Raji (cell line): ENCODE data around the gene MYO1E.

ENCODE experiments used
- POLR2A ChIP-seq: IDR thresholded peaks from 2 replicates; pipeline ENCODE4 v1.6.1; 2011; ENCODE audit warnings: low read depth, low read length, control low read depth; ENCODE audit not compliant: insufficient read depth

The MYO1E gene

DNA sequence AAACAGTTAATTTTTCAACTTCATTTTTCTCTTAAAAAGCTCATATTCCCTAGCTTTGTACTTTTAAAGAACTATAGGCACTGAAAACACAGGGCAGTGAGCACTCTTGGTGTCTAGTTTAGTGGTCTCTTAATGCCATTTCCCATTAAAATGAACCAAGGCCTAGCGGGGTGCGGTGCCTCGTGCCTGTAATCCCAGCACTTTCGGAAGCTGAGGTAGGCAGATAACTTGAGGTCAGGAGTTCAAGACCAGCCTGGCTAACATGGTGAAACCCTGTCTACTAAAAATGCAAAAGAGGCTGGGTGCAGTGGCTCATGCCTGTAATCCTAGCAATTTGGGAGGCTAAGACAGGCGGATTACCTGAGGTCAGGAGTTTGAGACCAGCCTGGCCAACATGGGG, 120.5 kb downstream of the MYO1E start:
- no peak for TF ChIP-seq POLR2A

DNA sequence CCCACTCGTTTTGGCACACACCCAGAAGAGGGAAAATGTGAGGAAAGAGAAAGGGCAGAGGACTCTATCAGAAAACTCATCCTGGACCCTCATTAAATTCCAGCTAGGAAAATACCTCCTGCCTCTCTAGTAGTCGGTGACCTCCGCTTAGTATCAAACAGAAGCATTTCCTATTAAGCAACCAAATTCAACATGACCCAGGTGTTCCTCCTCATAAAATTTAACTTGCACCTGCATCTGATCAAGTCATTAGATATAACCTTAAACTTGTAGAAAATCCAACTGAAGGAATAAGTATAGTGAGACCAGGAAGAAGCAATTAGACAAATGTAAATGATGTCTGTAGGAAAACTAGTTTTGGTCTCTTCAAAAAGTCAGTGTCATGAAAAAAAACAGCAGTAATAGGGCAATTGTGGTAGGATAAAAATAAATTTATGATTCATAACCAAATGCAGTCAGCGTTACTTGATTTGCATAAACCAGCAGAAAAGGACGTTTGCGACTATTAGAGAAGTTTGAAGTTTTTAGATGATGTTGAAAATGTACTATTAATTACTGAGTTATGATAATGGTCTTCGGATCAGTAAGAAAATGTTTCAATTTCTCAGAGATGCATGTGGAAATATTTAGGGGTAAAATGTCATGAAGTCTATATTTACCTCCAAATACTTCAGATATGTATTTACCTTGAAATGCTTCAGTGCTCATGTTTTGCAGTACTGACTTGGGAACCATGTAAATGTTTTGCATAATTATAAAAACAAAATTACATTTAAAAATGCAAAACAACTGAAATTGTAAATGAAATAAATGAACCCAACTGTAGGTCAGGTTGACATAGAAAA, 121.4 kb downstream of the MYO1E start:
- no peak for TF ChIP-seq POLR2A

DNA sequence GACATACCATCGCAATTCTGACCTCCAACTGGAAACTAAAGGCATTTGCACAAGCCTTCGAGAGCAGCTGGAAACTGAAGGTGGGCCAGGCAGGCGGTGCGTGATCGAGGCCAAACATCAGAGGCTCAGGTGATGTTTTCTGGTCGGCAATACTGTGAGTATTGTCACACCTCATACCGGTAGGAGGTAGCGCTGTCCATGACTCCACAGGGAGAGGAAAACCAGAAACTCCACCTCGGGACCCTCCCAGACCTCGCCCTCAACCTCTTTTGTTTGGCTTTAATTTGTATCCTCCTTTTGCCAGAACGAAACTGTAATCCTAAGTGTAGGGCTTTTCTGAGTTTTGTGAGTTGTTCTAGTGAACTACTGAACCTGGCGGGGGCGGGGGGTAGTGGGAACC, 122.4 kb downstream of the MYO1E start:
- TF ChIP-seq POLR2A = no peak

- TF ChIP-seq POLR2A = no peak
Measured at GRCh38 chr15:59249816-59250215, 122.9 kb downstream of the MYO1E start.

- TF ChIP-seq POLR2A = no peak
Measured at GRCh38 chr15:59247364-59247763, 125.3 kb downstream of the MYO1E start.

- no peak for TF ChIP-seq POLR2A
Measured at GRCh38 chr15:59245559-59245958, 127.1 kb downstream of the MYO1E start.

DNA sequence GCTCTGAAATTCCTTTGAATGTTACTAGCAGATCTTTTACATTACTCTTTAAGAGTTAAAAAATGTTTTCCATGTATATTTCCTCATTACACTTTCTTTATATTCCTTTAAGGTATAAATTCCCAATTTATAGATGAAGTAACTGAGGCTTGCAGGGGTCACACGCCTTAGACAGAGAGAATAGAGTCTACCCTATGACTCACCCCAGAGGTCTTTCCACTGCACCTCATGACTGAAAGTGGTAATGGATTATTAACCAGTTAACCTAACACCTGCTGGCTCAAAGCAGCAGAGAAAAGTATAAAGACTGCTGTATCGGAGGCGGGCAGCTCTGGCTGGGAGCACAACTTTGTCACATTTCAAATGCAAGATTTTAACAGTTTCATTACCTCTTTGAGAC, 128.3 kb downstream of the MYO1E start:
- TF ChIP-seq POLR2A = no peak

DNA sequence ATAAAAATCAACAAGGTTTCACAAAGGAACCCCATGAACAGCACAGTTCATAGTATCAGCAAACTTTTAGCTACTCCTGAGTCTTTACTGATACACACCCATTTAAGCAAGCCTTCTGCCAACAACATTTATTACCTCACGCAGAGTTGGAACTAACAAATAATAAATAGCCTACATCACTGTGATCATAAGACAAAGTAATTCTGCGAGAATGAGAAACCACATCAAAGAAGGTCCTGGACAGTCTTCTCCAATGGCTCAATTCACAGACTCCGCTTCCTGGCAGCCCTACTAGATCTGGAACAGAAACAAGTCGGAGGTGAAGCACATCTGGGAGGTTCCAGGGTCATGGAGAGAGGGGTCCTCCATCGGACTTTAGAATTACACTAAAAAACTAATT, 129.0 kb downstream of the MYO1E start:
- no peak for TF ChIP-seq POLR2A

DNA sequence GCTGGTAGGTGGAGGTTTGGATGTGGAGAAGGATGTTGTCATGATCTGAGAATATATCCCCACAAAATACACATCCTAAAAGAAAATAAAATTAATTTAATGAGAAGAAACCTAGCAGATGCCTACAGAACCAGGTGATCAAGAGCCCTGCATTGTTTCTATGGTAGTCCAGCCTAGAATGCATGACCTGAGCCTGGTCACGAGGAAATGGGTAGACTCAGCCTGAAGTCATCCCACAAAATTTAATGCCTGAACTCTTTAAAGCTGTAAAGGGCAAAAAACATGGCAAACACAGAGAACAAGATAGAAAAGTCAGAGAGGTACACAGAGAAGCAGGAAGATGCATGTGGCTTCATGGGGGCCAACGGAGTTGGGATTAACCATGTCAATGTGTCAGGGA, 130.0 kb downstream of the MYO1E start:
- TF ChIP-seq POLR2A = no peak

DNA sequence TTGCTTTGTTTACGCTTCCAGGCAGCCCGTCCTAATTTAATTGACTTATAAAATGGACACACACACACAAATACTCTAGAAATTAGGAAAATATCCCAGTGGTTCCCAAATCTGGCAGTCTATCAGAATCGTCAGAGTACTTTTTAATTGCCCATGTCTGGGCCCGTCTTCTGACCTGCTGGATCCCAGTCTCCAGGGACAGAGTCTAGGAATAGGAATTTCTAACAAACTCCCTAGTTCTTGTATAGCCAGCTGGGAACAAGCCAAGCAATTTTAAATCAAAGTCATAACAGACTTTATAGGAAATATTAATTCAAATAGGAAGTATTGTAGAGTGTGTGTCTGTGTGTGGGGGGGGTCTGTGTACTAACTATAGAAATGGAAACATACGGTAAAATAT, 132.6 kb downstream of the MYO1E start:
- no peak for TF ChIP-seq POLR2A

DNA sequence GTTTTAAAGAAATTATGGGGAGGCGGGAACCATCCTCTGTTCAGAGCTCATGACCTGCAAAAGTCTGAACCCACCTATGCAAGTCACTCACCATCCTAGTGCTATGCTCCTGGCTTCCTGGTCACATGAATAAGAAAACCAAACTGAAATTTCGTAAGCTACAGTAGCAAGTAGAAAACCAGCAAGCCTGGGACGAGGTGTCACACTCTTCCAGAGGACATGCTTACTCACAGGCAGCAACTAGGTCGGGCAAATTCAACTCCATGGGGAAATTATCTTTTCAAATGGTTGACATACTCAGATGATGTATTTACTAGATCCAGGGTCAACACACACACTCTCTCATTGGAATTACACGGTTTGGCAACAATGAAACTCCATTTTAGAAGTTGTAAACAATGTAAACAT, 134.7 kb downstream of the MYO1E start:
- TF ChIP-seq POLR2A = no peak

- TF ChIP-seq POLR2A = no peak
Measured at GRCh38 chr15:59237119-59237855, 135.4 kb downstream of the MYO1E start.

GRCh38 chr15:59236394-59236793, 136.3 kb downstream of the MYO1E start:
- TF ChIP-seq POLR2A = no peak

GRCh38 chr15:59232476-59232875, 140.2 kb downstream of the MYO1E start:
- no peak for TF ChIP-seq POLR2A

- no peak for TF ChIP-seq POLR2A
Measured at GRCh38 chr15:59230531-59231055, 142.1 kb downstream of the MYO1E start.

- no peak for TF ChIP-seq POLR2A
Measured at GRCh38 chr15:59229453-59229852, 143.2 kb downstream of the MYO1E start.

DNA sequence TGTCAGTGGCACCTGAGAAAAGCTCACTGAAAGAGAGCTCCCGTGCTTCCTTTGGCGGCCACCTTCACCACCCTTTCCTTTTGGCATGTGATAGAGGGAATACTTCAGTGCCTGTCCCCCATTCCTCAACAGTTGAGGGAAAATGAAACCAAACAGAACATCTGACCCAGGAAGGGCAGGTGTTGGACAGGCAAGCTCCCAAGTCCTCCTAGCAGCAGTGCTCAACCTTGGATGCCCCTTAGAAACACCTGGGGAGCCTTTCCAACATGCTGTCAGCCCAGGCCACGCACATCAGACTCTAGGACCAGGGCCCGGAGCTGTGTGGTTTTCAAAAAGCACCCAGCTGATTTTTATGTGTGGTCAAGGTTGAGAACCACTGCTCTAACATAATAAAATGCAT, 143.7 kb downstream of the MYO1E start:
- TF ChIP-seq POLR2A = no peak

DNA sequence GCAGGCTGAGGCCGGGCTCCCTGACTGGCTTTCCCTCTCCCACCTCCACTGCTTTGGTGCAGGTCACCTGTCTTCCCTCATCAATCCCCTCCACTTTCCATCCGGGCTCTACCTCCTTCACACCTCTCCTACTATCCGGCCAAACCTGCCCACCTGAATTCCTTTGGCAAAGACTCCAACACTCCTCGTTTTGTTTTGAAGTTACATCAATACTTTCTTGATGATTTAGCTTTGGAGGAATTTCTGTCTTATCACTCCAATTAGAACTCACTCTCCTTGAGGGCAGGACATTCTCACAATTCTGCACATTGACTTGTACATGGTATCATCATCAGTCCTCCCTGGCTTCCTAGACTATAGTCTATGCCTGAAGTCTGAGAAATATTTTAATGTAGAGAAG, 145.7 kb downstream of the MYO1E start:
- TF ChIP-seq POLR2A = no peak
